ENCODE results near the gene BRD2. TPM values are rescaled to one million over a fixed set of nuclear protein-coding genes. Genes with fewer than 3 reads are reported as not detected.

The BRD2 gene
- total and polyA plus RNA-seq, 9 of the 15 experiments (the other 6 are each of a cell fraction or from before 2014, with no cell fraction given), result 19.0 to 252 (median 181) TPM

DNA sequence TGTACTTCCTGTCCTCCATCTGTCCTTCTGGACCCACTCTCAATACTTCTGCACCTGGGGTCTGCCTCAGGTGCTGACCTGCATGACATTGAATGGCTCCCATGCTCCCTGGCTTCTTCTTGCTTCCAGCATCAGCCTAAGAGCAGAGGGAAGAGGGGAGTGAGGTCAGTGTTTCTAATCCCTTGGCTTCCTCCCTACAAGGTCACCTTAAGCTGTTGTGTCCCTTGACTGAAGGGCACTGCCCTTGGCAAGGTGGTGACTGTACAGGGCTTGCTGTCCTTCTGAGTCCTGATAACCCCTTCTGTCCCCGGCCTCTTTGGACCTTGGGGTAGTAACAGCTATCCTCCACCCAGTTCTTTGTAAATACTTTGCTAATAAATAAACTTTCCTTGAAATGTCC is 37.2 kb upstream of the BRD2 start (continued):
- TF ChIP-seq, protein P1, sequence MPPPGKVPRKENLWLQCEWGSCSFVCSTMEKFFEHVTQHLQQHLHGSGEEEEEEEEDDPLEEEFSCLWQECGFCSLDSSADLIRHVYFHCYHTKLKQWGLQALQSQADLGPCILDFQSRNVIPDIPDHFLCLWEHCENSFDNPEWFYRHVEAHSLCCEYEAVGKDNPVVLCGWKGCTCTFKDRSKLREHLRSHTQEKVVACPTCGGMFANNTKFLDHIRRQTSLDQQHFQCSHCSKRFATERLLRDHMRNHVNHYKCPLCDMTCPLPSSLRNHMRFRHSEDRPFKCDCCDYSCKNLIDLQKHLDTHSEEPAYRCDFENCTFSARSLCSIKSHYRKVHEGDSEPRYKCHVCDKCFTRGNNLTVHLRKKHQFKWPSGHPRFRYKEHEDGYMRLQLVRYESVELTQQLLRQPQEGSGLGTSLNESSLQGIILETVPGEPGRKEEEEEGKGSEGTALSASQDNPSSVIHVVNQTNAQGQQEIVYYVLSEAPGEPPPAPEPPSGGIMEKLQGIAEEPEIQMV (tag; conservative IDR thresholded peaks at IDR 0.05; ENCODE audit: low read depth), result no peak
- no peak for TF ChIP-seq ESRRB (CRISPR knock-in tag; IDR thresholded peaks at IDR 0.05; ENCODE audit: borderline replicate concordance)
- TF ChIP-seq KAT2B (IDR thresholded peaks at IDR 0.05; ENCODE audit: low read depth, low read length), result no peak

DNA sequence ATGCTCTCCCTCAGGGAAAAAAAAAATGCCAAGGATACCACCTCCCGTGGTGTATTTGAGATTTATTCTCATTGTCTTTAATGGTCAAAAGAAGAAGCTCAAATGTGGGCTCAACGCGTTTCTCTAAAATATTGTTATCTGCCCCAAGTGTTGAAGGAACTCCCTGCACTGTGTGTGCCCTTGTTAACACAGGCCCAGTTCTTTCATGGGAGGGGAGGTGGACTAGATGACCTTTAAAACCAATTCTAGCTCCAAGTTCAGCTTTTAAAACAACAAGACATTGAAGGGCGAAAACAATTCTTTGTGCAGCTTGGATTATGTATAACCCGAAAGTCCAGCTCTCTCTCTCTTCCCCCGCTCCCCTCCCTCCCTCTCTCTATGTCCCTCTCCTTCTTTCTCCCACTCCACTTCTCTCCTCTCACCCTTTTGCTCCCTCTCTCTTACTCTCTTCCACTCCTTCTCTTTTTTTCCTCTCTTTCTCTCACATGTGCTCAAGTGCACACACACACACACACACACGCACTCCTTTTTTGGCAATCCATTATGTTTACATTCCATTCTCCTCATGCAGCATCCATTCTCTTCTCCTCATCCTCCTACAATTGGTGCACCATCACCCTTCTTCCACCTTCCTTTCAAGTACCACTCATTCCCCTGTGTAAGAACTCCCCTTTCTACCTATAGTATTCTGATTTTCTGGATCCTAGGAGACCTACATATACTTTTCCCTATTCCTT is 36.1 kb upstream of the BRD2 start:
- CTCF ChIA-PET (ENCODE audit: low intra/inter-chr PET ratio), result interaction anchor here (0.7 to 3.9 kb wide), 4 partner anchors 16 to 54 kb away, joined by 3 to 57 read pairs (median 6); no protein-coding TSS in a partner anchor
- no peaks in the 10 kb centered on the region for H3K36me3 ChIP-seq (ENCODE audit: control insufficient read depth, insufficient read depth, low read length)
- in situ Hi-C loops (cut with MboI) (loop anchor here (10.0 kb wide), 1 partner anchor 53 kb away; no protein-coding TSS in a partner anchor), intact Hi-C loops (cut with micrococcal nuclease) (no loop called here)
- no peaks in the 10 kb centered on the region for H3K4me1 ChIP-seq (replicated peaks in 1 of 2; ENCODE audit: control insufficient read depth in 2 of 2, insufficient read depth in 2 of 2, low read length in 2 of 2)
- no peak for ATAC-seq
- no peak for FAIRE-seq
- H3K4me2 ChIP-seq (ENCODE audit: insufficient read depth, low read length), result no peak overlapping the region
- no peak overlapping the region for H3K9ac ChIP-seq (ENCODE audit: insufficient read depth in 1 of 2, low read depth in 2 of 2, low read length in 2 of 2)
- no peaks in the 10 kb centered on the region for H3K9me1 ChIP-seq (ENCODE audit: control insufficient read depth, insufficient read depth, low read length)
- no peaks in the 10 kb centered on the region for H4K20me1 ChIP-seq (replicated peaks; ENCODE audit: control insufficient read depth, insufficient read depth, low read length)
- BruUV-seq (replicated peaks), result no TSS peak
- POLR2A ChIA-PET, result interaction anchor here (0.7 to 3.3 kb wide), 4 partner anchors 9 to 61 kb away, joined by 3 to 65 read pairs (median 26); no protein-coding TSS in a partner anchor
- H3K27me3 ChIP-seq (ENCODE audit: control insufficient read depth in 2 of 2, insufficient read depth in 2 of 2, low read length in 2 of 2), result peaks cover 12 to 26% of the 10 kb centered on the region in 2 experiments
- H3K4me3 ChIP-seq, result no peak overlapping the region
- H3K27ac ChIP-seq (ENCODE audit: extremely low read depth, low read depth, low read length), result no peak overlapping the region
- DNase-seq (ENCODE audit: extremely low read depth in 1 of 4, low spot score in 3 of 4), result no peak
- no peaks in the 10 kb centered on the region for H3K79me2 ChIP-seq (ENCODE audit: control insufficient read depth, insufficient read depth, low read length)
- 3% methylated on average over 6 of the region's 7 CpGs for WGBS (ENCODE audit: insufficient coverage, low coverage, missing lambda C conversion rate)
- no peak overlapping the region for H2AFZ ChIP-seq (ENCODE audit: low read depth, low read length)
- H3K9me3 ChIP-seq (replicated peaks; ENCODE audit: control insufficient read depth, insufficient read depth, low read depth, low read length), result no peaks in the 10 kb centered on the region
- no peak for TF ChIP-seq RUNX1 (IDR thresholded peaks at IDR 0.05; ENCODE audit: low read depth)
- TF ChIP-seq, protein P2, sequence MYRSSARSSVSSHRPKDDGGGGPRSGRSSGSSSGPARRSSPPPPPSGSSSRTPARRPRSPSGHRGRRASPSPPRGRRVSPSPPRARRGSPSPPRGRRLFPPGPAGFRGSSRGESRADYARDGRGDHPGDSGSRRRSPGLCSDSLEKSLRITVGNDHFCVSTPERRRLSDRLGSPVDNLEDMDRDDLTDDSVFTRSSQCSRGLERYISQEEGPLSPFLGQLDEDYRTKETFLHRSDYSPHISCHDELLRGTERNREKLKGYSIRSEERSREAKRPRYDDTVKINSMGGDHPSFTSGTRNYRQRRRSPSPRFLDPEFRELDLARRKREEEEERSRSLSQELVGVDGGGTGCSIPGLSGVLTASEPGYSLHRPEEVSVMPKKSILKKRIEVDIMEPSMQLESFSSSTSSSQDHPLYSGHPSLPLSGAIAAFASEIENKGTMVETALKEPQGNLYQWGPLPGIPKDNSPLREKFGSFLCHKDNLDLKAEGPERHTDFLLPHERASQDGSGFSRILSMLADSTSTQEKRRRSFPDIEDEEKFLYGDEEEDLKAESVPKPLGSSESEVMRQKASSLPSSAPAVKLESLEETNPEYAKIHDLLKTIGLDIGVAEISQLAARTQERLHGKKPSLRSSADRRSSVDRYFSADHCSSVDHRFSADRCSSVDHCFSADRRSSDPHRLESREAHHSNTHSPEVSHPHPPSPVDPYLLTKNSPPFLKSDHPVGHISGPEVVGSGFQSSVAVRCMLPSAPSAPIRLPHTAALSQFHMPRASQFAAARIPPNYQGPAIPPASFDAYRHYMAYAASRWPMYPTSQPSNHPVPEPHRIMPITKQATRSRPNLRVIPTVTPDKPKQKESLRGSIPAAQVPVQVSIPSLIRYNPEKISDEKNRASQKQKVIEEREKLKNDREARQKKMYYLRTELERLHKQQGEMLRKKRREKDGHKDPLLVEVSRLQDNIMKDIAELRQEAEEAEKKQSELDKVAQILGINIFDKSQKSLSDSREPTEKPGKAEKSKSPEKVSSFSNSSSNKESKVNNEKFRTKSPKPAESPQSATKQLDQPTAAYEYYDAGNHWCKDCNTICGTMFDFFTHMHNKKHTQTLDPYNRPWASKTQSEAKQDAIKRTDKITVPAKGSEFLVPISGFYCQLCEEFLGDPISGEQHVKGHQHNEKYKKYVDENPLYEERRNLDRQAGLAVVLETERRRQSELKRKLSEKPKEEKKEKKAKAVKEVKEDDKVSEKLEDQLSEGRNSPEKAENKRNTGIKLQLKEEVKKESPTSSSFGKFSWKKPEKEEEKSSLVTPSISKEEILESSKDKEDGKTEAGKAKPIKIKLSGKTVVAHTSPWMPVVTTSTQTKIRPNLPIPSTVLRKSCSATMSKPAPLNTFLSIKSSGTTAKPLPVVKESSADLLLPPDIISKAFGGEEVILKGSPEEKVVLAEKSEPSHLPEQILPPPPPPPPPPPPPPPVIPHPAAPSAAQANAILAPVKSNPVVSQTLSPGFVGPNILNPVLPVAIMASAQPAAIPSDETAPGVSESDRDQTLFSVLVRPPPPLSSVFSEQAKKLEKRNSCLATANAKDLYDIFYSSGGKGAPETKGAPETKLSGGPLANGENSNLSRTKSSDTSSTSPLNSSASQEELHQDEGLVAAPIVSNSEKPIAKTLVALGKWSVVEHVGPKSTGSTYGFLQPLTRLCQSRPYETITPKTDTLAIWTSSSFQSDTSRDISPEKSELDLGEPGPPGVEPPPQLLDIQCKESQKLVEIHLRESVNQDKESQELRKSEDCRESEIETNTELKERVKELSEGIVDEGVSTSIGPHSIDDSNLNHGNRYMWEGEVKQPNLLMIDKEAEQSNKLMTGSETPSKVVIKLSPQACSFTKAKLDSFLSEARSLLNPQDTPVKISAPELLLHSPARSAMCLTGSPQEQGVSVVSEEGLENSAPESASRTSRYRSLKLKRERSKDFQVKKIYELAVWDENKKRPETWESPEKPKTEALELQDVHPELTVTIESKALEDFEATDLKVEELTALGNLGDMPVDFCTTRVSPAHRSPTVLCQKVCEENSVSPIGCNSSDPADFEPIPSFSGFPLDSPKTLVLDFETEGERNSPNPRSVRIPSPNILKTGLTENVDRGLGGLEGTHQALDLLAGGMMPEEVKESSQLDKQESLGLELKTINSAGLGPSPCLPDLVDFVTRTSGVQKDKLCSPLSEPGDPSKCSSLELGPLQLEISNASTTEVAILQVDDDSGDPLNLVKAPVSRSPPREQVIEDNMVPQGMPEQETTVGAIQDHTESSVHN (IDR thresholded peaks at IDR 0.05; ENCODE audit: borderline replicate concordance in 1 of 2, low read depth in 1 of 2), result no peak
- no peak for TF ChIP-seq HLTF (IDR thresholded peaks at IDR 0.05)
- TF ChIP-seq MCM5 (IDR thresholded peaks at IDR 0.05; ENCODE audit: low read depth), result no peak
- TF ChIP-seq HMGN3 (IDR thresholded peaks at IDR 0.05; ENCODE audit: borderline replicate concordance, extremely low read depth, insufficient read length, low read depth, low read length), result no peak
- no peak for TF ChIP-seq XRCC4 (IDR thresholded peaks at IDR 0.05; ENCODE audit: extremely low read depth, insufficient read depth, insufficient read length)
- no peak for TF ChIP-seq MECOM (CRISPR knock-in tag; IDR thresholded peaks at IDR 0.05)

All from K562 (cell line).